Measurements from ENCODE around the gene CD8B.

The CD8B gene

DNA sequence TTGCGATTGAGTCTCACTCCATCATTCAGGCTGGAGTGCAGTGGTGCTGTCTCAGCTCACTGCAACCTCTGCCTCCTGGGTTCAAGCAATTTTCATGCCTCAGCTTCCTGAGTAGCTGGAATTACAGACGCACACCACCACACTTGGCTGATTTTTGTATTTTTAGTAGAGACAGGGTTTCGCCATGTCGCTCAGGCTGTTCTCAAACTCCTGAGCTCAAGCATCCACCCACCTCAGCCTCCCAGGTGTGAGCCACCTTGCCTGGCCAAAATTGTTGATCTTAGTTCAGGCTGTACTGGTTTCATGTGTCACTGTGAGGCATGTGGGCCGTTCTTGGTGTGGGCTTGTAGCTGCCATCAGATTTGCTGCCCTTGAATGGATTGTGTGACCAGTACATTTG is 89.1 kb downstream of the CD8B start:
- H3K36me3 ChIP-seq (ENCODE audit: control insufficient read depth, insufficient read depth, low read length) = no peaks in the 10 kb centered on the region
- WGBS (ENCODE audit: extremely low coverage, insufficient coverage, low lambda C conversion rate) = no CpG with 5 or more reads among the region's 5 CpGs

DNA sequence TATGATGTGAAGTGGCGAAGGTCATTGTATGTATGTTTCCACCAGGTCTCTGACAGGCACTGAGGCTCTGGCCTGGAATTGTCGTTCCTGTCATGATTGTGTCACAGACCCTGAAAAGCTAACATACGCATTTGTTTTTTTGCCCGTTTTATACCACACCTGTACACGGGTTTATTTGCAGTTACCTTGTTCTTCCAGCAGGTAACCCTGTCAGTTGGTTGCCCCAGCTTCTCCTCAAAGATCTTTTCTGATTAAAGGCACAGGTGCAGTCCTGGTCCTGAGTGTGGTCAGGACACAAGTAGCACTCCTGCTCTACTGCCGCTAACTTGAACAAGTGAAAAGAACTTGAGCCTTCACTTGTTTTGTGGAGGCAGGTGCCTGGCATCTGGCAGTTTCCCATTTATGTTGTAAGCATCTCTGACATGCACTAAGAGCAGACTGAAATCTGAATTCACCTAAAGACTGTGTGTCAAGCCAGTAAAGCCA is 90.8 kb downstream of the CD8B start:
- Histone ChIP-seq H3K56ac (ENCODE audit: low read length) (no peak overlapping the region), H3K79me2 (ENCODE audit: control insufficient read depth, insufficient read depth, low read length) (no peaks in the 10 kb centered on the region), H3K4me3 (ENCODE audit: low read length) (no peak overlapping the region), H3K36me3 (ENCODE audit: control insufficient read depth, insufficient read depth, low read length) (no peaks in the 10 kb centered on the region), H3K23ac (ENCODE audit: low read length) (no peak overlapping the region), H3K4me1 (ENCODE audit: control insufficient read depth, low read depth, low read length) (no peaks in the 10 kb centered on the region), H3K27me3 (ENCODE audit: insufficient read depth, low read length, poor library complexity) (no peaks in the 10 kb centered on the region), H2AK5ac (ENCODE audit: low read length) (no peak overlapping the region), H4K5ac (ENCODE audit: low read length) (no peak overlapping the region), H2BK5ac (ENCODE audit: low read length) (no peak overlapping the region), H2BK120ac (ENCODE audit: low read depth, low read length) (no peak overlapping the region), H3K9ac (ENCODE audit: low read length) (no peak overlapping the region), H3K4me2 (ENCODE audit: low read length) (no peak overlapping the region), H2BK15ac (replicated peaks; ENCODE audit: low read depth) (no peak overlapping the region), H3K18ac (ENCODE audit: low read length) (no peak overlapping the region), H3K4ac (ENCODE audit: low read depth, low read length) (no peak overlapping the region), H4K8ac (ENCODE audit: low read depth, low read length) (no peak overlapping the region), H3K79me1 (ENCODE audit: low read length) (no peaks in the 10 kb centered on the region), H3K27ac (ENCODE audit: low read depth, low read length) (no peak overlapping the region)
- DNase-seq = no peak
- WGBS (ENCODE audit: extremely low coverage, insufficient coverage, low lambda C conversion rate) = no CpG with 5 or more reads among the region's 6 CpGs

More for the DNA sequence above, 89.1 kb downstream of the CD8B start:
- no peak overlapping the region for H2BK120ac ChIP-seq (ENCODE audit: low read depth, low read length)
- no peak overlapping the region for H2BK5ac ChIP-seq (ENCODE audit: low read length)
- DNase-seq = no peak
- H3K9ac ChIP-seq (ENCODE audit: low read length) = no peak overlapping the region
- H3K79me2 ChIP-seq (ENCODE audit: control insufficient read depth, insufficient read depth, low read length) = no peaks in the 10 kb centered on the region
- H3K23ac ChIP-seq (ENCODE audit: low read length) = no peak overlapping the region
- no peak overlapping the region for H3K18ac ChIP-seq (ENCODE audit: low read length)
- H3K56ac ChIP-seq (ENCODE audit: low read length) = no peak overlapping the region
- no peak overlapping the region for H2BK15ac ChIP-seq (replicated peaks; ENCODE audit: low read depth)
- H3K4ac ChIP-seq (ENCODE audit: low read depth, low read length) = no peak overlapping the region
- no peaks in the 10 kb centered on the region for H3K79me1 ChIP-seq (ENCODE audit: low read length)
- no peak overlapping the region for H3K4me3 ChIP-seq (ENCODE audit: low read length)
- no peaks in the 10 kb centered on the region for H3K27me3 ChIP-seq (ENCODE audit: insufficient read depth, low read length, poor library complexity)
- H2AK5ac ChIP-seq (ENCODE audit: low read length) = no peak overlapping the region
- no peak overlapping the region for H4K8ac ChIP-seq (ENCODE audit: low read depth, low read length)
- no peak overlapping the region for H3K27ac ChIP-seq (ENCODE audit: low read depth, low read length)
- no peak overlapping the region for H3K4me2 ChIP-seq (ENCODE audit: low read length)
- H3K4me1 ChIP-seq (ENCODE audit: control insufficient read depth, low read depth, low read length) = no peaks in the 10 kb centered on the region
- H4K5ac ChIP-seq (ENCODE audit: low read length) = no peak overlapping the region

- no peak overlapping the region for H2BK15ac ChIP-seq (replicated peaks; ENCODE audit: low read depth)
- no peak overlapping the region for H2BK120ac ChIP-seq (ENCODE audit: low read depth, low read length)
- DNase-seq = no peak
- H3K36me3 ChIP-seq (ENCODE audit: control insufficient read depth, insufficient read depth, low read length) = no peaks in the 10 kb centered on the region
- H4K8ac ChIP-seq (ENCODE audit: low read depth, low read length) = no peak overlapping the region
- H3K4me3 ChIP-seq (ENCODE audit: low read length) = no peak overlapping the region
- no peaks in the 10 kb centered on the region for H3K27me3 ChIP-seq (ENCODE audit: insufficient read depth, low read length, poor library complexity)
- no peak overlapping the region for H3K27ac ChIP-seq (ENCODE audit: low read depth, low read length)
- no peak overlapping the region for H2BK5ac ChIP-seq (ENCODE audit: low read length)
- H3K23ac ChIP-seq (ENCODE audit: low read length) = no peak overlapping the region
- no peak overlapping the region for H3K4ac ChIP-seq (ENCODE audit: low read depth, low read length)
- peaks cover 1% of the 10 kb centered on the region for H3K79me1 ChIP-seq (ENCODE audit: low read length)
- H3K79me2 ChIP-seq (ENCODE audit: control insufficient read depth, insufficient read depth, low read length) = no peaks in the 10 kb centered on the region
- WGBS (ENCODE audit: extremely low coverage, insufficient coverage, low lambda C conversion rate) = no CpG with 5 or more reads among the region's 4 CpGs
- H3K9ac ChIP-seq (ENCODE audit: low read length) = no peak overlapping the region
- H3K56ac ChIP-seq (ENCODE audit: low read length) = no peak overlapping the region
- H3K18ac ChIP-seq (ENCODE audit: low read length) = no peak overlapping the region
- no peaks in the 10 kb centered on the region for H3K4me1 ChIP-seq (ENCODE audit: control insufficient read depth, low read depth, low read length)
- no peak overlapping the region for H4K5ac ChIP-seq (ENCODE audit: low read length)
- no peak overlapping the region for H2AK5ac ChIP-seq (ENCODE audit: low read length)
- H3K4me2 ChIP-seq (ENCODE audit: low read length) = no peak overlapping the region
Measured at GRCh38 chr2:86769838-86770237, 91.8 kb downstream of the CD8B start.

DNA sequence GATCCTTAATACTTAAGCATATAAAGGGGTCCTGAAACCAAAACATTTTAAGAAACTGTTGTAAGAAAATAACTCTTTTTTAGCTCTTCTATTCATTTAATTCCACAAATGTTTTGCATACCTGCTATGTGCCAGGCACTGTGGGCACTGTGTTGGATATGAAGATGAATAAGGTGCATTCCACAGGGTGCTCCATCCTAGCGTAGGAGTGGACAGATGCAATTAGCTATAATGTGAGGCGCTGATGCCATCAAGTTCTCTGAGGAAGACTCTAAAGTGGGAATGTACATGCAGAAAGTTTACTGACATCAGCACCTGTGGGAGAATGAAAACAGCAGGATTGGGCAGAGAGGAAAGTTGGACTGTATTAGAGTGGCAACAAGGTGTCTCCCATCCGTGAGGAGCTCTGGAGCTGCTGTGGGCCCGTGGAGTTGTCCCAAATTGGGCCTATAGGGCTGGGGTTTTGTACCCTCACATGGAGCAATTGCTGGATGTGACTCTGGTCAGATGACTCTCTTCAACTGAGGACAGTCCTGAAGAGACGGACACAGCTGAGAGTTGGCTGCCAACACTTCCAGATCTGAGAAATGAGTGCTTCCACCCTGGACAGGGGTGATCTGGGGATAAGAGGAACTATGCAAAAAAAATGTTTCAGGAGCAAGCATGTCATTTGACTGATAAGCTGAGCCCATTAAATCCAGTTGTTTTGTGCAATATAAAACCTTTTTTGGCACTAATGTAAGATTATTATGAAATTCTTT is 93.3 kb downstream of the CD8B start:
- no peak overlapping the region for H3K4ac ChIP-seq (ENCODE audit: low read depth, low read length)
- no peaks in the 10 kb centered on the region for H3K27me3 ChIP-seq (ENCODE audit: insufficient read depth, low read length, poor library complexity)
- H3K79me2 ChIP-seq (ENCODE audit: control insufficient read depth, insufficient read depth, low read length) = no peaks in the 10 kb centered on the region
- no peak overlapping the region for H3K9ac ChIP-seq (ENCODE audit: low read length)
- H3K23ac ChIP-seq (ENCODE audit: low read length) = no peak overlapping the region
- no peaks in the 10 kb centered on the region for H3K36me3 ChIP-seq (ENCODE audit: control insufficient read depth, insufficient read depth, low read length)
- H3K79me1 ChIP-seq (ENCODE audit: low read length) = peaks cover 1% of the 10 kb centered on the region
- no peak overlapping the region for H3K56ac ChIP-seq (ENCODE audit: low read length)
- no peak overlapping the region for H2AK5ac ChIP-seq (ENCODE audit: low read length)
- H2BK5ac ChIP-seq (ENCODE audit: low read length) = no peak overlapping the region
- H2BK15ac ChIP-seq (replicated peaks; ENCODE audit: low read depth) = no peak overlapping the region
- no peak overlapping the region for H2BK120ac ChIP-seq (ENCODE audit: low read depth, low read length)
- no peak overlapping the region for H4K5ac ChIP-seq (ENCODE audit: low read length)
- H3K27ac ChIP-seq (ENCODE audit: low read depth, low read length) = no peak overlapping the region
- H3K4me1 ChIP-seq (ENCODE audit: control insufficient read depth, low read depth, low read length) = no peaks in the 10 kb centered on the region
- H3K18ac ChIP-seq (ENCODE audit: low read length) = no peak overlapping the region
- H3K4me3 ChIP-seq (ENCODE audit: low read length) = no peak overlapping the region
- no peak overlapping the region for H3K4me2 ChIP-seq (ENCODE audit: low read length)
- no CpG with 5 or more reads among the region's 5 CpGs for WGBS (ENCODE audit: extremely low coverage, insufficient coverage, low lambda C conversion rate)
- no peak overlapping the region for H4K8ac ChIP-seq (ENCODE audit: low read depth, low read length)
- no peak for DNase-seq
